GM23338 (cell line): Measurements from ENCODE around the gene NHS.

Experiments used
- CREB1 ChIP-seq: fragments of 250-450 bp; sonication (Bioruptor Pico); IDR thresholded peaks from 2 replicates; pipeline ENCODE4 v1.5.0; 2020; ENCODE audit warnings: low read depth, mild to moderate bottlenecking, moderate library complexity
- CTCF ChIP-seq, 2 experiments: fragments of 200-600 bp in 1 of 2; sonication (generic) in 1 of 2; conservative IDR thresholded peaks; 2 replicates each; pipeline versions ENCODE4 v1.5.1 to v1.6.1; 2016 to 2017; ENCODE audit warnings: antibody characterized with exemption in 2 of 2, low read depth in 2 of 2, mild to moderate bottlenecking in 2 of 2, moderate library complexity in 1 of 2
- EZH2 ChIP-seq: fragments of 200-600 bp; sonication (generic); IDR thresholded peaks from one replicate; pipeline ENCODE4 v1.8.0; 2017; ENCODE audit warnings: antibody characterized with exemption, mild to moderate bottlenecking, low read depth; ENCODE audit not compliant: unreplicated experiment
- EZH2phosphoT487 ChIP-seq: fragments of 200-600 bp; sonication (generic); IDR thresholded peaks from one replicate; pipeline ENCODE4 v1.8.1; 2018; ENCODE audit warnings: antibody characterized with exemption; ENCODE audit not compliant: unreplicated experiment
- JUNB ChIP-seq: IDR thresholded peaks from one replicate; pipeline ENCODE4 v1.6.1; 2016; ENCODE audit warnings: antibody characterized with exemption; ENCODE audit not compliant: unreplicated experiment
- NANOG ChIP-seq: IDR thresholded peaks from 2 replicates; pipeline ENCODE4 v1.6.1; 2016; ENCODE audit warnings: antibody characterized with exemption, borderline replicate concordance
- POLR2AphosphoS5 ChIP-seq: IDR thresholded peaks from 2 replicates; pipeline ENCODE4 v1.6.1; 2016; ENCODE audit warnings: antibody characterized with exemption, low read depth
- STAT1 ChIP-seq: IDR thresholded peaks from one replicate; pipeline ENCODE4 v1.6.1; 2016; ENCODE audit warnings: antibody characterized with exemption; ENCODE audit not compliant: unreplicated experiment
- ZNF114 ChIP-seq: fragments of 250-450 bp; sonication (Bioruptor Pico); IDR thresholded peaks from 2 replicates; pipeline ENCODE4 v1.5.0; 2020; ENCODE audit warnings: mild to moderate bottlenecking, moderate library complexity
- ZNF331 ChIP-seq: fragments of 250-450 bp; sonication (Bioruptor Pico); IDR thresholded peaks from 2 replicates; pipeline ENCODE4 v1.5.0; 2020; ENCODE audit warnings: low read depth, mild to moderate bottlenecking, moderate library complexity
- TF ChIP-seq, protein P1 (sequence below): IDR thresholded peaks from one replicate; pipeline ENCODE4 v1.6.1; 2018; ENCODE audit warnings: antibody characterized with exemption; ENCODE audit not compliant: unreplicated experiment
- TF ChIP-seq, protein P2 (sequence below): IDR thresholded peaks from 2 replicates; pipeline ENCODE4 v1.6.1; 2016; ENCODE audit warnings: antibody characterized with exemption
- TF ChIP-seq, protein P3 (sequence below): fragments of 250-450 bp; sonication (Bioruptor Pico); IDR thresholded peaks from 2 replicates; pipeline ENCODE4 v1.5.0; 2020; ENCODE audit warnings: mild to moderate bottlenecking, moderate library complexity

- TF ChIP-seq EZH2 (no peak), CTCF (conservative IDR thresholded peaks at IDR 0.05; ENCODE audit: low read depth in 2 of 2) (no peak), JUNB (no peak), POLR2AphosphoS5 (no peak), EZH2phosphoT487 (no peak), ZNF114 (CRISPR knock-in tag) (no peak), CREB1 (CRISPR knock-in tag) (no peak), ZNF331 (CRISPR knock-in tag) (no peak), NANOG (no peak), STAT1 (no peak)
- TF ChIP-seq, protein P1, sequence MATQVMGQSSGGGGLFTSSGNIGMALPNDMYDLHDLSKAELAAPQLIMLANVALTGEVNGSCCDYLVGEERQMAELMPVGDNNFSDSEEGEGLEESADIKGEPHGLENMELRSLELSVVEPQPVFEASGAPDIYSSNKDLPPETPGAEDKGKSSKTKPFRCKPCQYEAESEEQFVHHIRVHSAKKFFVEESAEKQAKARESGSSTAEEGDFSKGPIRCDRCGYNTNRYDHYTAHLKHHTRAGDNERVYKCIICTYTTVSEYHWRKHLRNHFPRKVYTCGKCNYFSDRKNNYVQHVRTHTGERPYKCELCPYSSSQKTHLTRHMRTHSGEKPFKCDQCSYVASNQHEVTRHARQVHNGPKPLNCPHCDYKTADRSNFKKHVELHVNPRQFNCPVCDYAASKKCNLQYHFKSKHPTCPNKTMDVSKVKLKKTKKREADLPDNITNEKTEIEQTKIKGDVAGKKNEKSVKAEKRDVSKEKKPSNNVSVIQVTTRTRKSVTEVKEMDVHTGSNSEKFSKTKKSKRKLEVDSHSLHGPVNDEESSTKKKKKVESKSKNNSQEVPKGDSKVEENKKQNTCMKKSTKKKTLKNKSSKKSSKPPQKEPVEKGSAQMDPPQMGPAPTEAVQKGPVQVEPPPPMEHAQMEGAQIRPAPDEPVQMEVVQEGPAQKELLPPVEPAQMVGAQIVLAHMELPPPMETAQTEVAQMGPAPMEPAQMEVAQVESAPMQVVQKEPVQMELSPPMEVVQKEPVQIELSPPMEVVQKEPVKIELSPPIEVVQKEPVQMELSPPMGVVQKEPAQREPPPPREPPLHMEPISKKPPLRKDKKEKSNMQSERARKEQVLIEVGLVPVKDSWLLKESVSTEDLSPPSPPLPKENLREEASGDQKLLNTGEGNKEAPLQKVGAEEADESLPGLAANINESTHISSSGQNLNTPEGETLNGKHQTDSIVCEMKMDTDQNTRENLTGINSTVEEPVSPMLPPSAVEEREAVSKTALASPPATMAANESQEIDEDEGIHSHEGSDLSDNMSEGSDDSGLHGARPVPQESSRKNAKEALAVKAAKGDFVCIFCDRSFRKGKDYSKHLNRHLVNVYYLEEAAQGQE: no peak
- TF ChIP-seq, protein P2, sequence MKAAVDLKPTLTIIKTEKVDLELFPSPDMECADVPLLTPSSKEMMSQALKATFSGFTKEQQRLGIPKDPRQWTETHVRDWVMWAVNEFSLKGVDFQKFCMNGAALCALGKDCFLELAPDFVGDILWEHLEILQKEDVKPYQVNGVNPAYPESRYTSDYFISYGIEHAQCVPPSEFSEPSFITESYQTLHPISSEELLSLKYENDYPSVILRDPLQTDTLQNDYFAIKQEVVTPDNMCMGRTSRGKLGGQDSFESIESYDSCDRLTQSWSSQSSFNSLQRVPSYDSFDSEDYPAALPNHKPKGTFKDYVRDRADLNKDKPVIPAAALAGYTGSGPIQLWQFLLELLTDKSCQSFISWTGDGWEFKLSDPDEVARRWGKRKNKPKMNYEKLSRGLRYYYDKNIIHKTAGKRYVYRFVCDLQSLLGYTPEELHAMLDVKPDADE: no peak
- TF ChIP-seq, protein P3, sequence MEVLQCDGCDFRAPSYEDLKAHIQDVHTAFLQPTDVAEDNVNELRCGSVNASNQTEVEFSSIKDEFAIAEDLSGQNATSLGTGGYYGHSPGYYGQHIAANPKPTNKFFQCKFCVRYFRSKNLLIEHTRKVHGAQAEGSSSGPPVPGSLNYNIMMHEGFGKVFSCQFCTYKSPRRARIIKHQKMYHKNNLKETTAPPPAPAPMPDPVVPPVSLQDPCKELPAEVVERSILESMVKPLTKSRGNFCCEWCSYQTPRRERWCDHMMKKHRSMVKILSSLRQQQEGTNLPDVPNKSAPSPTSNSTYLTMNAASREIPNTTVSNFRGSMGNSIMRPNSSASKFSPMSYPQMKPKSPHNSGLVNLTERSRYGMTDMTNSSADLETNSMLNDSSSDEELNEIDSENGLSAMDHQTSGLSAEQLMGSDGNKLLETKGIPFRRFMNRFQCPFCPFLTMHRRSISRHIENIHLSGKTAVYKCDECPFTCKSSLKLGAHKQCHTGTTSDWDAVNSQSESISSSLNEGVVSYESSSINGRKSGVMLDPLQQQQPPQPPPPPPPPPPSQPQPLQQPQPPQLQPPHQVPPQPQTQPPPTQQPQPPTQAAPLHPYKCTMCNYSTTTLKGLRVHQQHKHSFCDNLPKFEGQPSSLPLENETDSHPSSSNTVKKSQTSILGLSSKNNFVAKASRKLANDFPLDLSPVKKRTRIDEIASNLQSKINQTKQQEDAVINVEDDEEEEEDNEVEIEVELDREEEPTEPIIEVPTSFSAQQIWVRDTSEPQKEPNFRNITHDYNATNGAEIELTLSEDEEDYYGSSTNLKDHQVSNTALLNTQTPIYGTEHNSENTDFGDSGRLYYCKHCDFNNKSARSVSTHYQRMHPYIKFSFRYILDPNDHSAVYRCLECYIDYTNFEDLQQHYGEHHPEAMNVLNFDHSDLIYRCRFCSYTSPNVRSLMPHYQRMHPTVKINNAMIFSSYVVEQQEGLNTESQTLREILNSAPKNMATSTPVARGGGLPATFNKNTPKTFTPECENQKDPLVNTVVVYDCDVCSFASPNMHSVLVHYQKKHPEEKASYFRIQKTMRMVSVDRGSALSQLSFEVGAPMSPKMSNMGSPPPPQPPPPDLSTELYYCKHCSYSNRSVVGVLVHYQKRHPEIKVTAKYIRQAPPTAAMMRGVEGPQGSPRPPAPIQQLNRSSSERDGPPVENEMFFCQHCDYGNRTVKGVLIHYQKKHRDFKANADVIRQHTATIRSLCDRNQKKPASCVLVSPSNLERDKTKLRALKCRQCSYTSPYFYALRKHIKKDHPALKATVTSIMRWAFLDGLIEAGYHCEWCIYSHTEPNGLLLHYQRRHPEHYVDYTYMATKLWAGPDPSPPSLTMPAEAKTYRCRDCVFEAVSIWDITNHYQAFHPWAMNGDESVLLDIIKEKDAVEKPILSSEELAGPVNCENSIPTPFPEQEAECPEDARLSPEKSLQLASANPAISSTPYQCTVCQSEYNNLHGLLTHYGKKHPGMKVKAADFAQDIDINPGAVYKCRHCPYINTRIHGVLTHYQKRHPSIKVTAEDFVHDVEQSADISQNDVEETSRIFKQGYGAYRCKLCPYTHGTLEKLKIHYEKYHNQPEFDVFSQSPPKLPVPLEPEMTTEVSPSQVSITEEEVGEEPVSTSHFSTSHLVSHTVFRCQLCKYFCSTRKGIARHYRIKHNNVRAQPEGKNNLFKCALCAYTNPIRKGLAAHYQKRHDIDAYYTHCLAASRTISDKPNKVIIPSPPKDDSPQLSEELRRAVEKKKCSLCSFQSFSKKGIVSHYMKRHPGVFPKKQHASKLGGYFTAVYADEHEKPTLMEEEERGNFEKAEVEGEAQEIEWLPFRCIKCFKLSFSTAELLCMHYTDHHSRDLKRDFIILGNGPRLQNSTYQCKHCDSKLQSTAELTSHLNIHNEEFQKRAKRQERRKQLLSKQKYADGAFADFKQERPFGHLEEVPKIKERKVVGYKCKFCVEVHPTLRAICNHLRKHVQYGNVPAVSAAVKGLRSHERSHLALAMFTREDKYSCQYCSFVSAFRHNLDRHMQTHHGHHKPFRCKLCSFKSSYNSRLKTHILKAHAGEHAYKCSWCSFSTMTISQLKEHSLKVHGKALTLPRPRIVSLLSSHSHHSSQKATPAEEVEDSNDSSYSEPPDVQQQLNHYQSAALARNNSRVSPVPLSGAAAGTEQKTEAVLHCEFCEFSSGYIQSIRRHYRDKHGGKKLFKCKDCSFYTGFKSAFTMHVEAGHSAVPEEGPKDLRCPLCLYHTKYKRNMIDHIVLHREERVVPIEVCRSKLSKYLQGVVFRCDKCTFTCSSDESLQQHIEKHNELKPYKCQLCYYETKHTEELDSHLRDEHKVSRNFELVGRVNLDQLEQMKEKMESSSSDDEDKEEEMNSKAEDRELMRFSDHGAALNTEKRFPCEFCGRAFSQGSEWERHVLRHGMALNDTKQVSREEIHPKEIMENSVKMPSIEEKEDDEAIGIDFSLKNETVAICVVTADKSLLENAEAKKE: no peak
Measured at GRCh38 chrX:17441965-17442364, 67.0 kb downstream of the NHS start.
